Esophagus (tissue), 2 donors: ENCODE data around the gene RPL13. TPM values are rescaled to one million over a fixed set of nuclear protein-coding genes. Genes with fewer than 3 reads are reported as not detected.

Source experiments
- H3K27ac ChIP-seq, 2 donors: one replicate each; pipeline ENCODE4 v1.5.1; 2013; ENCODE audit warnings: low read depth in 2 of 2, mild to moderate bottlenecking in 2 of 2, inconsistent platforms in 1 of 2, low read length in 1 of 2, moderate library complexity in 1 of 2
- H3K27me3 ChIP-seq, 2 donors: one replicate each; pipeline ENCODE4 v1.6.1; 2013; ENCODE audit warnings: low read length in 2 of 2, control low read depth in 1 of 2, mild to moderate bottlenecking in 1 of 2; ENCODE audit not compliant: insufficient read depth in 2 of 2, control insufficient read depth in 1 of 2
- H3K36me3 ChIP-seq, 2 donors: one replicate each; pipeline ENCODE4 v1.6.1; 2013; ENCODE audit warnings: low read length in 1 of 2; ENCODE audit not compliant: control insufficient read depth in 2 of 2, insufficient read depth in 2 of 2
- H3K4me1 ChIP-seq, 2 donors: one replicate each; pipeline ENCODE4 v1.6.1; 2013; ENCODE audit warnings: low read length in 1 of 2; ENCODE audit not compliant: control insufficient read depth in 2 of 2, insufficient read depth in 2 of 2
- H3K4me3 ChIP-seq, 2 donors: one replicate each; pipeline ENCODE4 v1.5.1; 2013; ENCODE audit warnings: low read length in 2 of 2, mild to moderate bottlenecking in 2 of 2, low read depth in 1 of 2, moderate library complexity in 1 of 2
- H3K9me3 ChIP-seq, 2 donors: one replicate each; pipeline ENCODE4 v1.6.1; 2013; ENCODE audit warnings: mild to moderate bottlenecking in 2 of 2, low read depth in 1 of 2, low read length in 1 of 2, moderate library complexity in 1 of 2; ENCODE audit not compliant: control insufficient read depth in 2 of 2, insufficient read depth in 1 of 2
- WGBS, 2 donors: extraction: QIAGEN DNeasy Blood & Tissue Kit; methylation state at CpG; one replicate each; pipeline ENCODE4 v1.1.7; 2013; 5-methylcytosine and 5-hydroxymethylcytosine counted together
- polyA plus RNA-seq, 2 donors: library from polyadenylated mRNA; stranded (reverse); fragments of 200-250 nt; gene quantifications; one replicate each; pipeline ENCODE4 v1.2.3, GENCODE V29; 2013
- donor health status: healthy with polysubstance abuse.
- donor health status: Bipolar disorder and iron deficiency.

Gene RPL13
- 1,000 to 10,000 TPM; 4,316 to 5,851 TPM for polyA plus RNA-seq

DNA sequence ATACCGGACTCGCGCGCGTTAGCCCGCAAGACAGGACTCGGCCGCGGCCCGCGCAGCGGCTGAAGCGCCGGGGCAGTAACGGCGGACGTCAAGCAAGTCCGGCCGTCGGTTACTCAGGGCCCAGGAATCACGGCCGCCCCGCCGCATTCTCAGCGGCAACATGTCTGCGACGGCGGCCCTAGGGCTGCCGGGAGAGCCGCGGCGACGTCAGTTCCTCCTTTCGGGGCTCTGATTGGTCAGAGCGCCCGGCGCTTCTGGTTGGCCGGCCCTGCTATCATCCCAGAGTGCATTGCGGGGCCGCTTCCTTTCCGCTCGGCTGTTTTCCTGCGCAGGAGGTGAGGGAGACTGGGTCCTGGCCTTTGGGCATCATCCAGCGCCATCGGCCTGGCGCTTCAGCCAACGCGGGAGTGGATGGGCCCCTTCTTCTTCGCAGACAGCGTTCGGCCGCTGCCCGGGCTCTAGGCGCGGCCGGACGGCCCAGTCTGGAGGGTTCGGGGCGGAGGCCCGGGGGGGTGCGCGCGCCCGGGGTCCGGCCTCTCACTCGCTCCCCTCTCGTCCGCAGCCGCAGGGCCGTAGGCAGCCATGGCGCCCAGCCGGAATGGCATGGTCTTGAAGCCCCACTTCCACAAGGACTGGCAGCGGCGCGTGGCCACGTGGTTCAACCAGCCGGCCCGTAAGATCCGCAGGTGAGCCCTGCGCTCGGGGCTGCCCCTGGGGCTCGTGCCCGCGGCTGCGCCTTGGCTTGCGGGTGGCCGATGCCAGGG, at the start of gene RPL13:
TSS of gene RPL13 (plus strand) at position 305 of the 764 bp plus-strand sequence. CDS start at position 583, 278 bp downstream.
- peaks cover 11 to 33% of the 10 kb centered on the region in 2 donors for H3K36me3 ChIP-seq
- peaks cover 4 to 27% of the 10 kb centered on the region in 2 donors for H3K4me1 ChIP-seq
- WGBS, 2 donors: 0% methylated on average over 64 to 87 of the region's 87 CpGs

DNA sequence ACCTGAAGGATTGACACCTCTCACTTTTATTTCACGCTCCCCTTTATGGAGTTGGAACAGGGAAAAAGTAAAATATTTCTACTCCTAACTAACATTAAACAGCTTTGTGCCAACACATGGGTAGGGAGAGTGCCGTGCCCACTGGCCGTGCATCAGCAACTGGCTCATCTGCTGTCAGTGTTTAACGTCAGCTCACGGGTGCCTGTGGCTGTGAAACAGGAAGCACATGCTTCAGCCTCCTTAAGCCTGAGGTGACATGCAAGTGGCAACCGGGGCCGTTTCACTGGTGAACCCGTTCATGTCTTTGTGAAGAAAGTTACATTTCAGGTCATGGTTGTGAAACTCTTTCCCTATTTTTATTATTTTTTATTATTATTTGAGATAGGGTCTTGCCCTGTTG, 49.1 kb upstream of the RPL13 start:
- H3K36me3 ChIP-seq: peaks cover 11 to 22% of the 10 kb centered on the region in 2 donors
- no peaks in the 10 kb centered on the region for H3K9me3 ChIP-seq
- H3K27ac ChIP-seq: no peak overlapping the region
- H3K4me3 ChIP-seq: no peak overlapping the region
- no peaks in the 10 kb centered on the region for H3K27me3 ChIP-seq
- H3K4me1 ChIP-seq: peaks cover 2 to 4% of the 10 kb centered on the region in 2 donors
- WGBS, 2 donors: 81 to 85% methylated on average over 8 of the region's 8 CpGs

More for the DNA sequence above, at the start of gene RPL13:
- H3K27me3 ChIP-seq: no peaks in the 10 kb centered on the region
- no peaks in the 10 kb centered on the region for H3K9me3 ChIP-seq
- peak within 1 kb of the TSS; percentile 80 to 93 for H3K4me3 ChIP-seq
- H3K27ac ChIP-seq: peak within 1 kb of the TSS; percentile 94 to 100

GRCh38 chr16:89512453-89512852, 48.0 kb upstream of the RPL13 start:
- H3K9me3 ChIP-seq: no peaks in the 10 kb centered on the region
- H3K4me1 ChIP-seq: peaks cover 0 to 2% of the 10 kb centered on the region in 2 donors
- H3K27me3 ChIP-seq: no peaks in the 10 kb centered on the region
- peaks cover 11 to 28% of the 10 kb centered on the region in 2 donors for H3K36me3 ChIP-seq
- no peak overlapping the region for H3K4me3 ChIP-seq
- no peak overlapping the region for H3K27ac ChIP-seq
- 94 to 95% methylated on average over 9 of the region's 9 CpGs for WGBS, 2 donors

DNA sequence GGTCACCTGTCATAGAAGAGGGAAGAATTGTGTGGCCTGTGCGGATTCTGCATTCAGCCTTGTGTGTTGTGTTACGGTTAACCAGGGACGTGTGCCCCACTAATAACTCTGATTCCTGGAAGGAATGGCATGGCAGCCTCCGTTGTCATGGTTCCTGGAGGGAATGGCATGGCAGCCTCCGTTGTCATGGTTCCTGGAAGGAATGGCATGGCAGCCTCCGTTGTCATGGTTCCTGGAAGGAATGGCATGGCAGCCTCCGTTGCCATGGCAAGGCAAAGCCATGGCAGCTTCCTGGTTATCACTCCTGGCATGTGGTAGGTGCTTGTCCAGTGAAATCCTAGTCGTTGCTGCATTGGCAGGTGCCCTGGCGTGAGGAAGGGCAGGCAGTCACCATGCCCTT, 43.4 kb upstream of the RPL13 start:
- Histone ChIP-seq H3K27me3 (no peaks in the 10 kb centered on the region), H3K36me3 (peaks cover 13 to 42% of the 10 kb centered on the region in 2 donors), H3K27ac (no peak overlapping the region), H3K4me1 (no peaks in the 10 kb centered on the region), H3K9me3 (peaks cover 0 to 3% of the 10 kb centered on the region in 2 donors), H3K4me3 (no peak overlapping the region)
- WGBS, 2 donors: 79 to 83% methylated on average over 9 of the region's 9 CpGs

GRCh38 chr16:89519881-89520280, 40.6 kb upstream of the RPL13 start:
- Histone ChIP-seq H3K36me3 (peaks cover 20 to 49% of the 10 kb centered on the region in 2 donors), H3K27ac (no peak overlapping the region), H3K9me3 (peaks cover 0 to 3% of the 10 kb centered on the region in 2 donors), H3K4me3 (no peak overlapping the region), H3K27me3 (no peaks in the 10 kb centered on the region), H3K4me1 (no peaks in the 10 kb centered on the region)
- 81 to 87% methylated on average over 15 of the region's 15 CpGs for WGBS, 2 donors

DNA sequence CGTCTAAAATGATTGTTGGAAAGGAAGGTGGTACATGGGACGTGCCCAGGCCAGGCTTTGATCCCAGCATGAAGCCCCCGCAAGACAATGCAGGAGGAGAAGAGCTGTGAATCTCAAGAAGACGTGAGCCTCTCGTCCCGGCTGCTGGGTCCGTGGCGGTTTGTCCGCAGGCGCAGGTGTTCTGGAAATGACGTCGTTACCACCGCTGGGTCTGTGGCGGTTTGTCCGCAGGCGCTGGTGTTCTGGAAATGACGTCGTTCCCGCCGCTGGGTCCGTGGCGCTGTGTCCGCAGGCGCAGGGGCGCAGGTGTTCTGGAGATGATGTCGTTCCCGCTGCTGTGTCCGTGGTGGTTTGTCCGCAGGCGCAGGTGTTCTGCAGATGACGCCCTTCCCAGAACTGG, 38.2 kb upstream of the RPL13 start:
- 93 to 94% methylated on average over 31 of the region's 31 CpGs for whole genome bisulfite sequencing, 2 donors
- peaks cover 32 to 51% of the 10 kb centered on the region in 2 donors for H3K36me3 ChIP-seq
- peaks cover 0 to 3% of the 10 kb centered on the region in 2 donors for H3K9me3 ChIP-seq
- H3K27me3 ChIP-seq: no peaks in the 10 kb centered on the region
- no peak overlapping the region for H3K27ac ChIP-seq
- H3K4me1 ChIP-seq: no peaks in the 10 kb centered on the region
- H3K4me3 ChIP-seq: no peak overlapping the region

DNA sequence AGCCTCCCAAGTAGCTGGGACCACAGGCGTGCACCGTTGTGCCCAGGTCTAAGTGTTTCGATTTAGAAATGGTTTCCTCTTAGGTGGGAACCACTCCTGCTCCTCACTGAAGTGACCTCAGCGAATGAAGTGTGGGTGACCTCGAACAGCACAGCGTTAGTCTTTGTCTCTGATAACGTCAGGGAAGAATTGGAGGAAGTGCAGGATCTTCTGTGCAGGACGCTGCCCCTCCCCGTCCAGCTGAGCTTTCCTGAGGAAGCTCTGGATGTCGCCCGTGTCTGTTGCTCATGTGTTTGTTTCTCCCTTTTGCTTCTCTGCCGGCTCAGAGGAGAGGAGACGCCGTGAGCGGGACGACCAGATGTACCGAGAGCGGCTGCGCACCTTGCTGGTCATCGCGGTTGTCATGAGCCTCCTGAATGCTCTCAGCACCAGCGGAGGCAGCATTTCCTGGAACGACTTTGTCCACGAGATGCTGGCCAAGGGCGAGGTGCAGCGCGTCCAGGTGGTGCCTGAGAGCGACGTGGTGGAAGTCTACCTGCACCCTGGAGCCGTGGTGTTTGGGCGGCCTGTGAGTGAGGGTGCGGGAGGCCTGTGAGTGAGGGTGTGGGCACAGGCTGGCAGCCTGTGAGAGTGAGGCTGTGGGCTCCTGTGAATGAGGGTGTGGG, 36.7 kb upstream of the RPL13 start:
- no peaks in the 10 kb centered on the region for H3K27me3 ChIP-seq
- no peak overlapping the region for H3K27ac ChIP-seq
- no peaks in the 10 kb centered on the region for H3K4me1 ChIP-seq
- peaks cover 28 to 46% of the 10 kb centered on the region in 2 donors for H3K36me3 ChIP-seq
- WGBS, 2 donors: 82 to 83% methylated on average over 32 of the region's 32 CpGs
- H3K9me3 ChIP-seq: peaks cover 0 to 3% of the 10 kb centered on the region in 2 donors
- no peak overlapping the region for H3K4me3 ChIP-seq

- H3K27ac ChIP-seq: no peak overlapping the region
- WGBS, 2 donors: 80 to 82% methylated on average over 20 of the region's 20 CpGs
- H3K4me3 ChIP-seq: no peak overlapping the region
- H3K9me3 ChIP-seq: no peaks in the 10 kb centered on the region
- H3K36me3 ChIP-seq: peaks cover 28 to 46% of the 10 kb centered on the region in 2 donors
- no peaks in the 10 kb centered on the region for H3K4me1 ChIP-seq
- no peaks in the 10 kb centered on the region for H3K27me3 ChIP-seq
Observed at GRCh38 chr16:89525146-89525913, 35.2 kb upstream of the RPL13 start.

DNA sequence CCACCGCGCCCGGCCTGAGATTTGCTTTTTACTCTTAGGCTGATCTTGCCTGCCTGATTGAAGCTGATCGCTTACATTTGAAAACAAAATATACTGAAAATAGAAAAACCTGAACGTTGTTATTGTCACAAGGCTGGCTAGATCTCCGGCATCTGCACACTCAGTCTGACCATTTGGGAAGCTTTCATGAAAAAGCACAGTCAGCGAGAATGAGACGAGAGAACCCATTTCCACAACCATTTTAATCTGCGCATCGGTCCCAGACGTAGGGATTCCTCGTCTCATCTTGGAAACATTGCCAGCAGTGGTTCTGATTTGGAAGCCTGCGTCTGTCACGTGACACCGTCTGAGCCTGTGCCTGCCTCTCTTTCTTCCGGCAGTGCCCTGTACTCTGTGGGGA, 31.4 kb upstream of the RPL13 start:
- 87 to 91% methylated on average over 16 of the region's 16 CpGs for WGBS, 2 donors
- Histone ChIP-seq H3K27me3 (no peaks in the 10 kb centered on the region), H3K9me3 (no peaks in the 10 kb centered on the region), H3K4me1 (no peaks in the 10 kb centered on the region), H3K27ac (no peak overlapping the region), H3K36me3 (peaks cover 32 to 42% of the 10 kb centered on the region in 2 donors), H3K4me3 (no peak overlapping the region)
